HG02840 (cell line): ENCODE data around the gene PLEKHA6.

Experiments used
- ATAC-seq: cut with Tn5 transposase; IDR thresholded peaks from one replicate; pipeline ENCODE4 v1.9.1; 2021; ENCODE audit warnings: mild to moderate bottlenecking, moderate library complexity, moderate number of reproducible peaks; ENCODE audit not compliant: unreplicated experiment, low FRiP score

PLEKHA6 gene

GRCh38 chr1:204198348-204199340, 161.1 kb downstream of the PLEKHA6 start:
- no peak for ATAC-seq

GRCh38 chr1:204197068-204197467, 162.7 kb downstream of the PLEKHA6 start:
- ATAC-seq: no peak

GRCh38 chr1:204196068-204196795, 163.5 kb downstream of the PLEKHA6 start, which contains the start of gene KISS1:
Gene KISS1 (minus strand): TSS chr1:204196491. CDS start chr1:204192876, 3,615 bp downstream.
- ATAC-seq: no peak

- no peak for ATAC-seq
These were observed 165.0 kb downstream of the PLEKHA6 start for GRCh38 chr1:204194771-204195170.

- no peak for ATAC-seq
These were observed 165.6 kb downstream of the PLEKHA6 start for GRCh38 chr1:204194080-204194479.

- no peak for ATAC-seq
These were observed 167.0 kb downstream of the PLEKHA6 start for GRCh38 chr1:204192589-204193352.

GRCh38 chr1:204192046-204192445, 167.7 kb downstream of the PLEKHA6 start:
- no peak for ATAC-seq

GRCh38 chr1:204191456-204191855, 168.3 kb downstream of the PLEKHA6 start:
- no peak for ATAC-seq

GRCh38 chr1:204190212-204191211, 169.2 kb downstream of the PLEKHA6 start:
- ATAC-seq: no peak

- no peak for ATAC-seq
These were observed 170.6 kb downstream of the PLEKHA6 start for GRCh38 chr1:204188959-204189639.

GRCh38 chr1:204186597-204186996, 173.1 kb downstream of the PLEKHA6 start:
- ATAC-seq: no peak

- ATAC-seq: no peak
These were observed 178.6 kb downstream of the PLEKHA6 start for GRCh38 chr1:204181116-204181515.

- ATAC-seq: no peak
These were observed 179.6 kb downstream of the PLEKHA6 start for GRCh38 chr1:204180133-204180532.

GRCh38 chr1:204178487-204179281, 181.0 kb downstream of the PLEKHA6 start:
- ATAC-seq: no peak

GRCh38 chr1:204177133-204177532, 182.6 kb downstream of the PLEKHA6 start:
- no peak for ATAC-seq

- no peak for ATAC-seq
These were observed 183.7 kb downstream of the PLEKHA6 start for GRCh38 chr1:204176049-204176448.

- no peak for ATAC-seq
These were observed 184.8 kb downstream of the PLEKHA6 start for GRCh38 chr1:204174958-204175357.
